RWPE2 (cell line): Measurements from ENCODE around the gene FYB1.

ENCODE experiments used
- ATAC-seq: fragments of 200-7000 bp; cut with Tn5 transposase; 3 replicates; pipeline ENCODE4 v1.9.1; 2021; ENCODE audit warnings: low read depth
- DNase-seq: peaks from one replicate; pipeline ENCODE4 v3.0.0-alpha.2; 2020; ENCODE audit warnings: low spot score
- H3K27ac ChIP-seq: fragments of 450-650 bp; 2 replicates; pipeline ENCODE4 v1.5.1; 2017; ENCODE audit warnings: mild to moderate bottlenecking; ENCODE audit not compliant: poor library complexity, severe bottlenecking
- H3K27me3 ChIP-seq: fragments of 250-450 bp; sonication (Bioruptor Pico); 2 replicates; pipeline ENCODE4 v1.5.1; 2021; ENCODE audit warnings: mild to moderate bottlenecking, moderate library complexity; ENCODE audit not compliant: insufficient read depth, poor library complexity, severe bottlenecking
- H3K36me3 ChIP-seq: fragments of 250-450 bp; sonication (Bioruptor Pico); 2 replicates; pipeline ENCODE4 v1.5.1; 2020; ENCODE audit warnings: low read depth, mild to moderate bottlenecking, moderate library complexity
- H3K4me1 ChIP-seq: fragments of 250-450 bp; sonication (Bioruptor Pico); 2 replicates; pipeline ENCODE4 v1.5.1; 2021; ENCODE audit warnings: mild to moderate bottlenecking, moderate library complexity; ENCODE audit not compliant: insufficient read depth, poor library complexity, severe bottlenecking
- H3K4me3 ChIP-seq: fragments of 250-450 bp; sonication (Bioruptor Pico); 2 replicates; pipeline ENCODE4 v1.5.1; 2021; ENCODE audit warnings: mild to moderate bottlenecking, moderate library complexity; ENCODE audit not compliant: severe bottlenecking
- H3K9me3 ChIP-seq: fragments of 250-450 bp; sonication (Bioruptor Pico); 2 replicates; pipeline ENCODE4 v1.5.1; 2021; ENCODE audit warnings: mild to moderate bottlenecking, moderate library complexity; ENCODE audit not compliant: severe bottlenecking
- CTCF ChIP-seq: fragments of 450-650 bp; IDR thresholded peaks from one replicate; pipeline ENCODE4 v1.5.1; 2017; ENCODE audit warnings: mild to moderate bottlenecking, moderate library complexity; ENCODE audit not compliant: poor library complexity, severe bottlenecking

FYB1 gene

GRCh38 chr5:39137819-39138451 is 81.4 kb downstream of the FYB1 start:
- H3K27me3 ChIP-seq, result no peaks in the 10 kb centered on the region
- no peak for DNase-seq
- TF ChIP-seq CTCF, result peak; percentile 31
- no peaks in the 10 kb centered on the region for H3K9me3 ChIP-seq
- H3K36me3 ChIP-seq, result no peaks in the 10 kb centered on the region
- peaks cover 32% of the 10 kb centered on the region for H3K4me1 ChIP-seq
- H3K4me3 ChIP-seq, result no peak overlapping the region
- H3K27ac ChIP-seq, result peak overlapping the region; percentile 86
- ATAC-seq, result peak; percentile 6; the same call in 1 of the 3 replicates

- Histone ChIP-seq H3K27ac (peak overlapping the region; percentile 86), H3K4me3 (no peak overlapping the region), H3K4me1 (peaks cover 32% of the 10 kb centered on the region), H3K27me3 (no peaks in the 10 kb centered on the region), H3K36me3 (no peaks in the 10 kb centered on the region), H3K9me3 (no peaks in the 10 kb centered on the region)
- TF ChIP-seq CTCF, result no peak
- ATAC-seq (no peak), DNase-seq (no peak)
Observed at GRCh38 chr5:39137391-39137790, 82.0 kb downstream of the FYB1 start.

- no peak for TF ChIP-seq CTCF
- H3K4me1 ChIP-seq, result peaks cover 8% of the 10 kb centered on the region
- no peaks in the 10 kb centered on the region for H3K9me3 ChIP-seq
- H3K27ac ChIP-seq, result no peak overlapping the region
- H3K4me3 ChIP-seq, result no peak overlapping the region
- H3K27me3 ChIP-seq, result no peaks in the 10 kb centered on the region
- no peaks in the 10 kb centered on the region for H3K36me3 ChIP-seq
- no peak for DNase-seq
- ATAC-seq, result no peak
Observed at GRCh38 chr5:39132792-39133191, 86.6 kb downstream of the FYB1 start.

GRCh38 chr5:39132128-39132447 is 87.3 kb downstream of the FYB1 start:
- no peak overlapping the region for H3K4me3 ChIP-seq
- no peak for TF ChIP-seq CTCF
- no peaks in the 10 kb centered on the region for H3K36me3 ChIP-seq
- no peaks in the 10 kb centered on the region for H3K9me3 ChIP-seq
- no peak for ATAC-seq
- no peak overlapping the region for H3K27ac ChIP-seq
- no peaks in the 10 kb centered on the region for H3K27me3 ChIP-seq
- no peak for DNase-seq
- peaks cover 4% of the 10 kb centered on the region for H3K4me1 ChIP-seq
